Osteoblast (primary cell): ENCODE data around the gene CRTAP. TPM values are rescaled to one million over a fixed set of nuclear protein-coding genes. Genes with fewer than 3 reads are reported as not detected.
A peak's percentile ranks its signal among the peaks of the same experiment; 100 is the strongest.
"Not testable (repeated sequence)": the region's sequence is repeated elsewhere in the genome, so short reads cannot be mapped to it uniquely, and the experiment has no call there.

Experiments used
- DNase-seq: peaks from one replicate; pipeline ENCODE4 v3.0.0; 2011; ENCODE audit warnings: low spot score, mixed read lengths; ENCODE audit not compliant: insufficient read length; ENCODE audit errors: missing footprints
- H2AFZ ChIP-seq: 2 replicates; pipeline ENCODE4 v1.6.0; 2011; ENCODE audit warnings: mild to moderate bottlenecking, low read length
- H3K27ac ChIP-seq: 2 replicates; pipeline ENCODE4 v1.5.1; 2011; ENCODE audit warnings: mild to moderate bottlenecking, low read depth, low read length, moderate library complexity
- H3K27me3 ChIP-seq: 2 replicates; pipeline ENCODE4 v1.6.0; 2012; ENCODE audit warnings: mild to moderate bottlenecking, control low read depth, inconsistent platforms, low read length, moderate library complexity; ENCODE audit not compliant: insufficient read depth
- H3K36me3 ChIP-seq: 2 replicates; pipeline ENCODE4 v1.5.1; 2011; ENCODE audit warnings: mild to moderate bottlenecking, low read length, control low read depth, moderate library complexity; ENCODE audit not compliant: insufficient read depth
- H3K4me1 ChIP-seq: 2 replicates; pipeline ENCODE4 v1.5.1; 2011; ENCODE audit warnings: mild to moderate bottlenecking, low read length, control low read depth, moderate library complexity; ENCODE audit not compliant: insufficient read depth
- H3K4me2 ChIP-seq: 2 replicates; pipeline ENCODE4 v1.6.0; 2011; ENCODE audit warnings: mild to moderate bottlenecking, low read length; ENCODE audit not compliant: insufficient read depth
- H3K4me3 ChIP-seq: fragments of 200-600 bp; sonication (generic); 3 replicates; pipeline ENCODE4 v1.5.1; 2012; ENCODE audit warnings: mild to moderate bottlenecking, low read length, inconsistent platforms; ENCODE audit not compliant: insufficient read depth
- H3K79me2 ChIP-seq: 2 replicates; pipeline ENCODE4 v1.6.0; 2012; ENCODE audit warnings: mild to moderate bottlenecking, low read length, control low read depth, inconsistent platforms; ENCODE audit not compliant: insufficient read depth
- H3K9me3 ChIP-seq: 2 replicates; pipeline ENCODE4 v1.5.1; 2011; ENCODE audit warnings: low read depth, low read length, control low read depth
- H4K20me1 ChIP-seq: 2 replicates; pipeline ENCODE4 v1.6.0; 2012; ENCODE audit warnings: mild to moderate bottlenecking, low read length, control low read depth; ENCODE audit not compliant: insufficient read depth
- CTCF ChIP-seq: IDR thresholded peaks from 2 replicates; pipeline ENCODE4 v1.5.1; 2011; ENCODE audit warnings: mild to moderate bottlenecking, low read depth, low read length, moderate library complexity; ENCODE audit errors: extremely low read depth
- total RNA-seq: library from RNA; depleted of rRNA; stranded (reverse); fragments of >200 nt; gene quantifications from 2 replicates; pipeline ENCODE4 v1.2.3, GENCODE V29; 2012

CRTAP gene
- 266 and 360 TPM in 2 replicates for total RNA-seq

GRCh38 chr3:33113772-33114621 is at the start of gene CRTAP:
Gene CRTAP (plus strand): TSS chr3:33114014. CDS start chr3:33114078, 64 bp downstream.
- TF ChIP-seq CTCF, result no peak
- Histone ChIP-seq H3K27me3 (no peaks in the 10 kb centered on the region), H3K4me2 (peak within 1 kb of the TSS; percentile 97)

GRCh38 chr3:33064929-33065328 is 48.9 kb upstream of the CRTAP start:
- H3K36me3 ChIP-seq, result peaks cover 41% of the 10 kb centered on the region

More at GRCh38 chr3:33113772-33114621, at the start of gene CRTAP:
- peak within 1 kb of the TSS; percentile 91 for H3K27ac ChIP-seq
- H3K9me3 ChIP-seq, result no peaks in the 10 kb centered on the region
- DNase-seq, result peak; percentile 95
- no peaks in the 10 kb centered on the region for H3K36me3 ChIP-seq
- peak within 1 kb of the TSS; percentile 89 for H3K4me3 ChIP-seq
- H4K20me1 ChIP-seq, result peaks cover 11% of the 10 kb centered on the region
- peaks cover 37% of the 10 kb centered on the region for H3K4me1 ChIP-seq
- peak within 1 kb of the TSS; percentile 93 for H2AFZ ChIP-seq
- H3K79me2 ChIP-seq, result peaks cover 36% of the 10 kb centered on the region

GRCh38 chr3:33067484-33067883 is 46.3 kb upstream of the CRTAP start:
- peaks cover 10% of the 10 kb centered on the region for H3K79me2 ChIP-seq
- no peak overlapping the region for H3K4me3 ChIP-seq
- no peaks in the 10 kb centered on the region for H3K27me3 ChIP-seq
- no peak for DNase-seq
- peaks cover 12% of the 10 kb centered on the region for H4K20me1 ChIP-seq
- H3K9me3 ChIP-seq, result no peaks in the 10 kb centered on the region
- H3K27ac ChIP-seq, result no peak overlapping the region
- H3K4me2 ChIP-seq, result no peak overlapping the region
- no peaks in the 10 kb centered on the region for H3K4me1 ChIP-seq
- no peak for TF ChIP-seq CTCF
- no peak overlapping the region for H2AFZ ChIP-seq
- peaks cover 37% of the 10 kb centered on the region for H3K36me3 ChIP-seq

More at GRCh38 chr3:33064929-33065328, 48.9 kb upstream of the CRTAP start:
- Histone ChIP-seq H3K4me2 (no peak overlapping the region), H3K4me1 (peaks cover 3% of the 10 kb centered on the region), H3K27me3 (no peaks in the 10 kb centered on the region), H3K27ac (no peak overlapping the region), H2AFZ (no peak overlapping the region), H3K9me3 (no peaks in the 10 kb centered on the region), H4K20me1 (no peaks in the 10 kb centered on the region), H3K4me3 (no peak overlapping the region), H3K79me2 (no peaks in the 10 kb centered on the region)
- TF ChIP-seq CTCF, result no peak
- DNase-seq, result no peak

DNA sequence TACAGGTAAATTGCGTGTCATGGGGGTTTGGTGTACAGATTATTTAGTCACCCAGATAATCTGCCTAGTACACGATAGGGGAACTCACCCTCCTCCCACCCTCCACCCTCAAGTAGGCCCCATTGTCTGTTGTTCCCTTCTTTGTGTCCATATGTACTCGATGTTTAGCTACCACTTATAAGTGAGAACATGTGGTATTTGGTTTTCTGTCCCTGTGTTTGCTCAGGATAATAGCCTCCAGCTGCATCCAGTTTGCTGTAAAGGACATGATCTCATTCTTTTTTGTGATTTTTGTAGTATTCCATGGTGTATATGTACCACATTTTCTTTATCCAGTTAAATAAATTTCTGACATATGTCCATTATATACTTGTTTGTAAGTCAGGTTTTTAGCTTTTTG is 44.0 kb upstream of the CRTAP start:
- not testable (repeated sequence) for H3K27me3 ChIP-seq, H3K9me3 ChIP-seq, H3K4me2 ChIP-seq, DNase-seq, H3K4me1 ChIP-seq, H3K4me3 ChIP-seq, H3K27ac ChIP-seq, H2AFZ ChIP-seq
- Histone ChIP-seq H3K79me2 (peaks cover 21% of the 10 kb centered on the region), H4K20me1 (peaks cover 15% of the 10 kb centered on the region), H3K36me3 (peaks cover 24% of the 10 kb centered on the region)
